Measurements from ENCODE around the gene VWA2.

The VWA2 gene

DNA sequence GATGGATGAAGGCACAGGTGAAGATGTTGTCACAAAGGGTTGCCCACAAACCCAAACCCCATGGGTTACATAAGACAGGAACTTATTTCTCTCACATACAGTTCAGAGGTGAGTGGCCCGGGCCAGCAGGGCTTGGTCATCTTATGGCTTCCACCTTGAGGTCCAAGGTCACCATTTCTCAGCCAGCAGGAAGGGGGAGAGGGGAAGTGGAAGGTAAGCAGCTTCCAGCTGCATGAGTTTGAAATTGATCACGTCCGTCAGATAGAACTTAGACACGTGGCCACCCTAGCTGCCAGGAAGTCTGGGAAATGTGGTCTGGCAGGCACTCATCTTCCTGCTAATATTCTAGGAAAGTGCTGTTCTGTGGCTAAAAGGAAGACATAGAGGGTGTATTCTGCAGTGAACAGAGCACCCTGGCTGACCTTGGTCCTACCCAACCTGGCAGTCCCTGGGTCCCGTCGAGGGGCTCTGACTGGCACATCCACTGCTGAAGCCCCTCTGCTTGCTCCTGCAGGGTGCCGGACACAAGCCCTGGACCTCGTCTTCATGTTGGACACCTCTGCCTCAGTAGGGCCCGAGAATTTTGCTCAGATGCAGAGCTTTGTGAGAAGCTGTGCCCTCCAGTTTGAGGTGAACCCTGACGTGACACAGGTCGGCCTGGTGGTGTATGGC lies 49.5 kb downstream of the VWA2 start:
- no peaks in the 10 kb centered on the region for H3K4me1 ChIP-seq (ENCODE audit: insufficient read depth, low read length)
- H3K9me3 ChIP-seq (ENCODE audit: insufficient read depth, low read depth, low read length), result no peaks in the 10 kb centered on the region
- H3K36me3 ChIP-seq (ENCODE audit: insufficient read depth, low read depth, low read length), result no peaks in the 10 kb centered on the region
- H3K4me3 ChIP-seq (ENCODE audit: low read length), result no peak overlapping the region
- no peaks in the 10 kb centered on the region for H3K27me3 ChIP-seq (ENCODE audit: insufficient read depth, low read length)
- H3K9ac ChIP-seq (ENCODE audit: low read depth, low read length), result no peak overlapping the region
- H3K27ac ChIP-seq (ENCODE audit: low read length), result no peak overlapping the region

DNA sequence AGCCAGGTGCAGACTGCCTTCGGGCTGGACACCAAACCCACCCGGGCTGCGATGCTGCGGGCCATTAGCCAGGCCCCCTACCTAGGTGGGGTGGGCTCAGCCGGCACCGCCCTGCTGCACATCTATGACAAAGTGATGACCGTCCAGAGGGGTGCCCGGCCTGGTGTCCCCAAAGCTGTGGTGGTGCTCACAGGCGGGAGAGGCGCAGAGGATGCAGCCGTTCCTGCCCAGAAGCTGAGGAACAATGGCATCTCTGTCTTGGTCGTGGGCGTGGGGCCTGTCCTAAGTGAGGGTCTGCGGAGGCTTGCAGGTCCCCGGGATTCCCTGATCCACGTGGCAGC lies 50.0 kb downstream of the VWA2 start:
- no peak overlapping the region for H3K9ac ChIP-seq (ENCODE audit: low read depth, low read length)
- no peaks in the 10 kb centered on the region for H3K36me3 ChIP-seq (ENCODE audit: insufficient read depth, low read depth, low read length)
- no peaks in the 10 kb centered on the region for H3K27me3 ChIP-seq (ENCODE audit: insufficient read depth, low read length)
- no peaks in the 10 kb centered on the region for H3K9me3 ChIP-seq (ENCODE audit: insufficient read depth, low read depth, low read length)
- no peak overlapping the region for H3K27ac ChIP-seq (ENCODE audit: low read length)
- no peak overlapping the region for H3K4me3 ChIP-seq (ENCODE audit: low read length)
- no peaks in the 10 kb centered on the region for H3K4me1 ChIP-seq (ENCODE audit: insufficient read depth, low read length)

DNA sequence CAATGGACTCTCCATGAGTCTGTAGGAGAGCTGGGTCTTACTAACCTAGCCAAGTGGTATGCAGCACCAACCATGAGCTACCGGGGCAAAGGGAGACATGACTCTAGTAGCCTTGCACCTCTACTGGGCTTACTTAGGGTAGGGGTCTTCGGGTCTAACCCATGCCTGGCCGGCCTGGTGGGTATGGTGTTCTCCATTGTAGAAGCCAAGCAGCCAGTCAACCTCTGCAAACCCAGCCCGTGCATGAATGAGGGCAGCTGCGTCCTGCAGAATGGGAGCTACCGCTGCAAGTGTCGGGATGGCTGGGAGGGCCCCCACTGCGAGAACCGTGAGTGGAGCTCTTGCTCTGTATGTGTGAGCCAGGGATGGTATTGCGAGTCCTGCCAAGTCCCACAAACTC lies 51.0 kb downstream of the VWA2 start:
- Histone ChIP-seq H3K4me1 (ENCODE audit: insufficient read depth, low read length) (no peaks in the 10 kb centered on the region), H3K9me3 (ENCODE audit: insufficient read depth, low read depth, low read length) (no peaks in the 10 kb centered on the region), H3K9ac (ENCODE audit: low read depth, low read length) (no peak overlapping the region), H3K27ac (ENCODE audit: low read length) (no peak overlapping the region), H3K4me3 (ENCODE audit: low read length) (no peak overlapping the region), H3K27me3 (ENCODE audit: insufficient read depth, low read length) (no peaks in the 10 kb centered on the region), H3K36me3 (ENCODE audit: insufficient read depth, low read depth, low read length) (no peaks in the 10 kb centered on the region)

DNA sequence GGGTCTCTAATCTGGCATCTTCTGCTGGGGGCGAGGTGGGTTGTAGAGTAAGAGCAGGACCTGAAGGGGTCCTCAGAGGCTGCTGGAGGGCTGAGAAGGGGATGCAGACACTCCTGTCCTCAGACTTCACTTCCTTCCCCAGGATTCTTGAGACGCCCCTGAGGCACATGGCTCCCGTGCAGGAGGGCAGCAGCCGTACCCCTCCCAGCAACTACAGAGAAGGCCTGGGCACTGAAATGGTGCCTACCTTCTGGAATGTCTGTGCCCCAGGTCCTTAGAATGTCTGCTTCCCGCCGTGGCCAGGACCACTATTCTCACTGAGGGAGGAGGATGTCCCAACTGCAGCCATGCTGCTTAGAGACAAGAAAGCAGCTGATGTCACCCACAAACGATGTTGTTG lies 52.0 kb downstream of the VWA2 start:
- Histone ChIP-seq H3K27me3 (ENCODE audit: insufficient read depth, low read length) (no peaks in the 10 kb centered on the region), H3K9ac (ENCODE audit: low read depth, low read length) (no peak overlapping the region), H3K36me3 (ENCODE audit: insufficient read depth, low read depth, low read length) (no peaks in the 10 kb centered on the region; the same call in 1 of the 2 replicates), H3K4me1 (ENCODE audit: insufficient read depth, low read length) (no peaks in the 10 kb centered on the region), H3K9me3 (ENCODE audit: insufficient read depth, low read depth, low read length) (peaks cover 7% of the 10 kb centered on the region), H3K27ac (ENCODE audit: low read length) (no peak overlapping the region), H3K4me3 (ENCODE audit: low read length) (no peak overlapping the region)

- Histone ChIP-seq H3K27me3 (ENCODE audit: insufficient read depth, low read length) (no peaks in the 10 kb centered on the region), H3K36me3 (ENCODE audit: insufficient read depth, low read depth, low read length) (no peaks in the 10 kb centered on the region; the same call in 1 of the 2 replicates), H3K4me3 (ENCODE audit: low read length) (no peak overlapping the region), H3K27ac (ENCODE audit: low read length) (no peak overlapping the region), H3K4me1 (ENCODE audit: insufficient read depth, low read length) (no peaks in the 10 kb centered on the region), H3K9me3 (ENCODE audit: insufficient read depth, low read depth, low read length) (peaks cover 7% of the 10 kb centered on the region), H3K9ac (ENCODE audit: low read depth, low read length) (no peak overlapping the region)
These were observed 52.5 kb downstream of the VWA2 start for GRCh38 chr10:114291516-114291915.

- no peaks in the 10 kb centered on the region for H3K27me3 ChIP-seq (ENCODE audit: insufficient read depth, low read length)
- no peak overlapping the region for H3K4me3 ChIP-seq (ENCODE audit: low read length)
- H3K4me1 ChIP-seq (ENCODE audit: insufficient read depth, low read length), result no peaks in the 10 kb centered on the region
- H3K36me3 ChIP-seq (ENCODE audit: insufficient read depth, low read depth, low read length), result no peaks in the 10 kb centered on the region; the same call in 1 of the 2 replicates
- no peak overlapping the region for H3K9ac ChIP-seq (ENCODE audit: low read depth, low read length)
- H3K27ac ChIP-seq (ENCODE audit: low read length), result no peak overlapping the region
- H3K9me3 ChIP-seq (ENCODE audit: insufficient read depth, low read depth, low read length), result peaks cover 7% of the 10 kb centered on the region
These were observed 54.0 kb downstream of the VWA2 start for GRCh38 chr10:114293075-114293474.

- H3K4me3 ChIP-seq (ENCODE audit: low read length), result no peak overlapping the region
- H3K27ac ChIP-seq (ENCODE audit: low read length), result no peak overlapping the region
- H3K9ac ChIP-seq (ENCODE audit: low read depth, low read length), result no peak overlapping the region
- H3K4me1 ChIP-seq (ENCODE audit: insufficient read depth, low read length), result no peaks in the 10 kb centered on the region
- H3K27me3 ChIP-seq (ENCODE audit: insufficient read depth, low read length), result no peaks in the 10 kb centered on the region
- peaks cover 7% of the 10 kb centered on the region for H3K9me3 ChIP-seq (ENCODE audit: insufficient read depth, low read depth, low read length)
- no peaks in the 10 kb centered on the region; the same call in 1 of the 2 replicates for H3K36me3 ChIP-seq (ENCODE audit: insufficient read depth, low read depth, low read length)
These were observed 55.5 kb downstream of the VWA2 start for GRCh38 chr10:114294549-114294948.

DNA sequence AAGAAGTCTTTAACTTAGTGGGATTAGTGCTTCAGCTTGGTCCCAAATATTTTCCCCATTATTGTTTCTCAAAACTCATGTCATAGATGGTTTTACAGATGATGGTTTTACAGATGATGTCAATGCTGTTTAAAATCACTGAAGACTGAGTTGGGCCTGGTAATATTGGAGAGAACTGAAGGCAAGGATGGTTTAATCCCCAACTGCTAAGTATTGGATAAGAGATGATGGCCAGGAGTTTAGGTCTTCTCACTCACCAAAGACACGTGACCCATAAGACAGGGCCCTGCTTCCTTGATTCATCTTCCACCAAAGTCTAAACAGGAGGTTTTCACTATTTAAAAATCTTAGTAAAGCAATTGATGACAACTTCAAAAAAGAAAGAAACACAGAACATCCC lies 56.3 kb downstream of the VWA2 start:
- Histone ChIP-seq H3K36me3 (ENCODE audit: insufficient read depth, low read depth, low read length) (no peaks in the 10 kb centered on the region; the same call in 1 of the 2 replicates), H3K9me3 (ENCODE audit: insufficient read depth, low read depth, low read length) (peaks cover 7% of the 10 kb centered on the region), H3K9ac (ENCODE audit: low read depth, low read length) (no peak overlapping the region), H3K27ac (ENCODE audit: low read length) (no peak overlapping the region), H3K27me3 (ENCODE audit: insufficient read depth, low read length) (no peaks in the 10 kb centered on the region), H3K4me1 (ENCODE audit: insufficient read depth, low read length) (no peaks in the 10 kb centered on the region), H3K4me3 (ENCODE audit: low read length) (no peak overlapping the region)

DNA sequence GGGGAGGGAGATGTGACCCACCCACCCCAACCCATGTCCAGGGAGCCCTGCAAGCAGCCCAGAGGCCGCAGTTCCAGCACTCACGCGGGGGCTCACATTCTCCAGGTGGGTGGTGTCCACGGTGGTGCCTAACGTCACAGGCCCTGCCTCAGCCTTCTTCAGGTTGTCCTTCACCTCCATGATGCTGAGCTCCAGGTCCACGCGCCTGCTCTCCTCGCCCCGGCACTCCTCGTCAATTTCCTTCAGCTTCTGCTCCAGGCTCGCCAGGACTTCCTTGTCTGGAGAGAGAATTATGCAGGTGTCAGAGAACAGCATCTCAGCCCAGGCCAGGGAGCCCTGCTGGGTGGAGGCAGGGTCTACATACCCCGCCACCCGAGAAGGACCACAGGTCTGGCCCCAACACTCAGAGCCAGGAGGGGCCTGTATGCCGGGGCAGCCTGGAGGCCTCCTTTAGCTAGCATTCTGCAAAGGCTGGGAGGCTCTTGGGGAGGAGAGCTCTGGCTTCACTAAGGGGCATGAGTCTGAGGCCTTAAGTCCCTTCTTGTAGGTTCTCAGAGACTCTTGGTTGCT lies 58.2 kb downstream of the VWA2 start:
- Histone ChIP-seq H3K4me1 (ENCODE audit: insufficient read depth, low read length) (no peaks in the 10 kb centered on the region), H3K36me3 (ENCODE audit: insufficient read depth, low read depth, low read length) (no peaks in the 10 kb centered on the region; the same call in 1 of the 2 replicates), H3K27ac (ENCODE audit: low read length) (no peak overlapping the region), H3K4me3 (ENCODE audit: low read length) (no peak overlapping the region), H3K27me3 (ENCODE audit: insufficient read depth, low read length) (no peaks in the 10 kb centered on the region), H3K9me3 (ENCODE audit: insufficient read depth, low read depth, low read length) (peaks cover 7% of the 10 kb centered on the region), H3K9ac (ENCODE audit: low read depth, low read length) (no peak overlapping the region)

DNA sequence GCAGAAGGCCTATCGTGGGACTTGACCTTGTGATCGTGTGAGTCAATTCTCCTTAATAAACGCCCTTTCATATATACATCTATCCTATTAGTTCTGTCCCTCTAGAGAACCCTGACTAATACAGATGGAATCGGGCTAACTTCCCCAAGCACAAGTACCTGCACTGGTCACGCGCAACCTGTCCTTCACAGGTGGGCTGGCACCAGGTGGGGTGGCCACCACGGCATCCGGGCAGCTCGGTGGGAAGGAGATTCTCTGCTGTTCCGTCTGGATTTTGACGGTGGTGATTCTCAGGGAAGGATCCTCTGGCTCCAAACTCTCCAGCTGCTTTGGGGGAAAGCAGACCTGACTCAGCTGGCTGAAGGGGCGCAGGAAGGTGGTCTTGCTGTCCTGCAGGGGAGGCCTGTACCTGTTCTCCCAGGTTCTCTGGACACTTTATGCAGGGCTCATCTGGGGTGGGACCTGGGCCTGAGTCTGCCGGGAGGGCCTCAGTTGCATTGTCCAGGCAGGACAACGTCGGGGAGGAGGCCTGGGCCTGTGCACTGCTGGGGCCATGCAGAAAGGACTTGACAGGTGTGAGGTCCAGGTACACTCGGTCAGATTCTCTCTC lies 61.1 kb downstream of the VWA2 start:
- H3K27ac ChIP-seq (ENCODE audit: low read length), result no peak overlapping the region
- no peaks in the 10 kb centered on the region for H3K27me3 ChIP-seq (ENCODE audit: insufficient read depth, low read length)
- no peak overlapping the region for H3K9ac ChIP-seq (ENCODE audit: low read depth, low read length)
- no peak overlapping the region for H3K4me3 ChIP-seq (ENCODE audit: low read length)
- no peaks in the 10 kb centered on the region; the same call in 1 of the 2 replicates for H3K36me3 ChIP-seq (ENCODE audit: insufficient read depth, low read depth, low read length)
- no peaks in the 10 kb centered on the region for H3K4me1 ChIP-seq (ENCODE audit: insufficient read depth, low read length)
- H3K9me3 ChIP-seq (ENCODE audit: insufficient read depth, low read depth, low read length), result peaks cover 7% of the 10 kb centered on the region

DNA sequence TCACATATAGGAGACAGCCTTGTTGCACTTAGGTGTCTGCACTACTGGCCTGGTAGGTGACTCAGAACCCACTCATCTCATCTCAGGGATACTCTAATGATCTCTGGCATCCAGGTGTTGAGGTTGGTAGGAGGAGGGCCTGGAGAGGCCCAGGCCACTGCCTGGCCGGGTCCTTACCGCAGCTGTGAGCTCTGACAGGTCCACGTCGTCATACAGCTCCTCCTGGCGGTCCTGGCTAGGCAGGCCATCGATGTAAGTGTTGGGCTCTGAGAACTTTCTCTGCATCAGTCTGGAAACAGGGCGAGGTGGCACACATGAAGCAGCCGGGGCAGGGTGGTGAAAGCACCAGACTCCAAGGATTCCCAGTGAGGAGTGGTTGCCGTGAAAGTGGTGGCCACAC lies 62.1 kb downstream of the VWA2 start:
- Histone ChIP-seq H3K4me3 (ENCODE audit: low read length) (no peak overlapping the region), H3K4me1 (ENCODE audit: insufficient read depth, low read length) (no peaks in the 10 kb centered on the region), H3K27ac (ENCODE audit: low read length) (no peak overlapping the region), H3K9ac (ENCODE audit: low read depth, low read length) (no peak overlapping the region), H3K9me3 (ENCODE audit: insufficient read depth, low read depth, low read length) (no peaks in the 10 kb centered on the region; the same call in 1 of the 2 replicates), H3K27me3 (ENCODE audit: insufficient read depth, low read length) (no peaks in the 10 kb centered on the region), H3K36me3 (ENCODE audit: insufficient read depth, low read depth, low read length) (no peaks in the 10 kb centered on the region)
